ENCODE measurements around the gene SRSF5. TPM values are rescaled to one million over a fixed set of nuclear protein-coding genes. Genes with fewer than 3 reads are reported as not detected.
A peak's percentile ranks its signal among the peaks of the same experiment; 100 is the strongest.

Gene SRSF5
- total RNA-seq, 1 donor from 2014 or later = 126 TPM

DNA sequence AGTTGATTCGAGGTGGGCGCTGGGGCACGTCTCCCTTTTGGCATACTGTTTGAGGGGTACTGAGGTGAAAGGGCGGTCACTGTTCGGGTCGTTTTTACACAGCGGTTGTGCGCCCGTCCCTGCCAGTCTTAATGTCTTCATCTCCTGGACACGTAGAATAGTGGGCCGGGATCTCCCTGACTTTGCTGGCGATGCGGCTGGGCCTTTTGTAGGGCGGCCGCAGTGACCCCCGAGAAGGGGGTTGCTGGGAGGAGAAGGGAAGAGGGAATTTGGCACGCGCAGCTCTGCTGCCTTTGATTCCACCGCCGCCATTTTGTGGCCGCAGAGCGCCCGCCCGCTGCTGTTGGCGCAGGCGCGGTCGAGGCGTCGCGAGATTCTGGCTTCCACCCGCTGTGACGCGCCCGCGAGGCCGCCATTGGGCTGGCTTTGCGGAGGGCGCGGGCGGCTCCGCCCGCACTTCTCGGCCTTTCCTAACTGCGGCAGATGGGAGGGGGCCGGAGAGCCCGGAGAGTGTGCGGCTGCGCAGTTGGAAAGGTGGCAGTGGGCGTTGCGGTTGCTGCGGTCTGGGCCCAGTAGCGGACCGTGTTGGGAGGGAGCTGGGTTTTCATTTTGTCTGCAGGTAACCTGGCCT is 542 bp downstream of the SRSF5 start:
- no peak for FAIRE-seq
- Histone ChIP-seq H3K36me3 (ENCODE audit: control insufficient read depth, insufficient read depth, low read length) (peaks cover 24% of the 10 kb centered on the region), H3K4me3 (ENCODE audit: low read depth, low read length) (peak overlapping the region; percentile 93), H3K27me3 (ENCODE audit: control insufficient read depth, insufficient read depth, low read length) (no peaks in the 10 kb centered on the region)
- peak; percentile 76 for DNase-seq (ENCODE audit: low read depth)
- TF ChIP-seq, protein P1, sequence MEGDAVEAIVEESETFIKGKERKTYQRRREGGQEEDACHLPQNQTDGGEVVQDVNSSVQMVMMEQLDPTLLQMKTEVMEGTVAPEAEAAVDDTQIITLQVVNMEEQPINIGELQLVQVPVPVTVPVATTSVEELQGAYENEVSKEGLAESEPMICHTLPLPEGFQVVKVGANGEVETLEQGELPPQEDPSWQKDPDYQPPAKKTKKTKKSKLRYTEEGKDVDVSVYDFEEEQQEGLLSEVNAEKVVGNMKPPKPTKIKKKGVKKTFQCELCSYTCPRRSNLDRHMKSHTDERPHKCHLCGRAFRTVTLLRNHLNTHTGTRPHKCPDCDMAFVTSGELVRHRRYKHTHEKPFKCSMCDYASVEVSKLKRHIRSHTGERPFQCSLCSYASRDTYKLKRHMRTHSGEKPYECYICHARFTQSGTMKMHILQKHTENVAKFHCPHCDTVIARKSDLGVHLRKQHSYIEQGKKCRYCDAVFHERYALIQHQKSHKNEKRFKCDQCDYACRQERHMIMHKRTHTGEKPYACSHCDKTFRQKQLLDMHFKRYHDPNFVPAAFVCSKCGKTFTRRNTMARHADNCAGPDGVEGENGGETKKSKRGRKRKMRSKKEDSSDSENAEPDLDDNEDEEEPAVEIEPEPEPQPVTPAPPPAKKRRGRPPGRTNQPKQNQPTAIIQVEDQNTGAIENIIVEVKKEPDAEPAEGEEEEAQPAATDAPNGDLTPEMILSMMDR (IDR thresholded peaks at IDR 0.05; ENCODE audit: insufficient read depth, low read length, severe bottlenecking) = no peak

DNA sequence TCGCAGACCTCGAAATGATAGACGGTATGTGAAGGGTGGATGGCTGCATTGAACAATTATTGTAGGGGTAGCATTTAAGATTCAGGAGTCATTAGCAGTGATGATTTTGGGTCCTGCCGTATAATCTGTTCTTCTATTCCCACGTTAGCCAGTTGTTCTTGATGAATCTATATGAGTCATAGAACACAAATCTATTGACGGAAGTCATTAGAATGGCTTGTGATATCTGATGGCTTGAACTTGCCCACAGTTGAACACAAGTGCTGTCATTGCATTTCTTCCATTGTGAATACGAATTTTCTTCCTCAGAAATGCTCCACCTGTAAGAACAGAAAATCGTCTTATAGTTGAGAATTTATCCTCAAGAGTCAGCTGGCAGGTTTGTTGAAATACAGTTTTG is 1.9 kb downstream of the SRSF5 start:
- Histone ChIP-seq H3K36me3 (ENCODE audit: control insufficient read depth, insufficient read depth, low read length) (peaks cover 25% of the 10 kb centered on the region), H3K27me3 (ENCODE audit: control insufficient read depth, insufficient read depth, low read length) (no peaks in the 10 kb centered on the region), H3K4me3 (ENCODE audit: low read depth, low read length) (peak overlapping the region; percentile 93)
- TF ChIP-seq, protein P1 (IDR thresholded peaks at IDR 0.05; ENCODE audit: insufficient read depth, low read length, severe bottlenecking) = no peak
- peak; percentile 31 for DNase-seq (ENCODE audit: low read depth)
- FAIRE-seq = no peak

DNA sequence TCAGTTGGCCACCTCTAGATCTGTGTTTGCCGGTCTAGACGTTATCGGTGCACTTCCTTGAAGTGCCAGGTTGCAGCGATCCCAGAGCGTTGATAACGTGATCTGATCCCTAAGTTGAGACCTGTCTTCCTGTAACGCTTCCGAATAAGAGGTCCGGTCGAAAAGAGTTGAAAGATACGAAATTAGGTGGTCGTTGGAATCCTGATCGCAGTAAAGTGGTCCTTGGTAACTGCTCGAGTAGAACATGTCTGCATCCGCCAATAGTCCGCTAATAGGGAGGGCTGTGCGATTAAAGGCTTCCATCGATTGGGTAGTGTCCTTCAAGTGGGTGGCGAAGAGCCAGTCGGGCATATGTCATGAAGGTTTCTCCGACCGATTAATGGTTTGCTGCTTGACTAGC is 2.7 kb downstream of the SRSF5 start:
- no peak for DNase-seq (ENCODE audit: low read depth)
- no peak for FAIRE-seq
- TF ChIP-seq, protein P1 (IDR thresholded peaks at IDR 0.05; ENCODE audit: insufficient read depth, low read length, severe bottlenecking) = no peak
- Histone ChIP-seq H3K36me3 (ENCODE audit: control insufficient read depth, insufficient read depth, low read length) (peaks cover 25% of the 10 kb centered on the region), H3K4me3 (ENCODE audit: low read depth, low read length) (no peak overlapping the region), H3K27me3 (ENCODE audit: control insufficient read depth, insufficient read depth, low read length) (no peaks in the 10 kb centered on the region)

DNA sequence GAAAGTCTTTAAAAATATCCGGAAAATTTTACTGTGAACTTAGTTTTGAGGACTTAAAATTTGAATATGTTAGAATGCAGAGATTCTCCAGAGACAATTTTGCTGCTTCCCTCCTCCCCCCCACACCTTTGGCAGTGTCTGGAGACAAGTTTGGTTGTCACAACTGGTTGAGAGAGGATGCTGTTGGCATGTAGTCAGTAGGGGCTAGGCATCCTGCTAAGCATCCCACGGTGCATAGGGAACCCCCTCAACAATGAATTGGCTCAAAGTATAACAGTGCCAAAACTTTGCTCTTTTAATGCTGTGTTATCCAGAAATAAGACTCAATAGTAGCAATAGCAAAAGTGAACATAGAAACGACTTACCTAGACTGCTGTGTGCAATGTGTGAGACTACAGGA is 3.6 kb downstream of the SRSF5 start:
- no peaks in the 10 kb centered on the region for H3K27me3 ChIP-seq (ENCODE audit: control insufficient read depth, insufficient read depth, low read length)
- H3K4me3 ChIP-seq (ENCODE audit: low read depth, low read length) = no peak overlapping the region
- H3K36me3 ChIP-seq (ENCODE audit: control insufficient read depth, insufficient read depth, low read length) = peaks cover 25% of the 10 kb centered on the region
- DNase-seq (ENCODE audit: low read depth) (no peak), FAIRE-seq (no peak)
- TF ChIP-seq, protein P1 (IDR thresholded peaks at IDR 0.05; ENCODE audit: insufficient read depth, low read length, severe bottlenecking) = no peak

DNA sequence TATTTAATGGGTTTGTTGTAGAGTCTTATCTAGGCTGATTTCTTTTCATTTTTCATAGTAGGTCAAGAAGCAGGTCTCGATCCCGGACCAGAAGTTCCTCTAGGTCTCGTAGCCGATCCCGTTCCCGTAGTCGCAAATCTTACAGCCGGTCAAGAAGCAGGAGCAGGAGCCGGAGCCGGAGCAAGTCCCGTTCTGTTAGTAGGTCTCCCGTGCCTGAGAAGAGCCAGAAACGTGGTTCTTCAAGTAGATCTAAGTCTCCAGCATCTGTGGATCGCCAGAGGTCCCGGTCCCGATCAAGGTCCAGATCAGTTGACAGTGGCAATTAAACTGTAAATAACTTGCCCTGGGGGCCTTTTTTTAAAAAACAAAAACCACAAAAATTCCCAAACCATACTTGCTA is 4.2 kb downstream of the SRSF5 start:
- Histone ChIP-seq H3K36me3 (ENCODE audit: control insufficient read depth, insufficient read depth, low read length) (peaks cover 27% of the 10 kb centered on the region), H3K4me3 (ENCODE audit: low read depth, low read length) (no peak overlapping the region), H3K27me3 (ENCODE audit: control insufficient read depth, insufficient read depth, low read length) (no peaks in the 10 kb centered on the region)
- TF ChIP-seq, protein P1 (IDR thresholded peaks at IDR 0.05; ENCODE audit: insufficient read depth, low read length, severe bottlenecking) = no peak
- no peak for FAIRE-seq
- DNase-seq (ENCODE audit: low read depth) = no peak
